H9 (cell line): ENCODE data around the gene IRF2BP1. TPM values are rescaled to one million over a fixed set of nuclear protein-coding genes. Genes with fewer than 3 reads are reported as not detected.

Experiments
- DNase-seq: peaks from one replicate; pipeline ENCODE4 v3.0.0-alpha.2; 2017
- H2AFZ ChIP-seq: one replicate; pipeline ENCODE4 v1.6.1; 2013; ENCODE audit warnings: mild to moderate bottlenecking, low read length, control low read depth, moderate library complexity
- H2AK5ac ChIP-seq: 2 replicates; pipeline ENCODE4 v1.6.1; 2013; ENCODE audit warnings: low read length, control low read depth, mixed read lengths; ENCODE audit not compliant: insufficient read length
- H2BK120ac ChIP-seq: one replicate; pipeline ENCODE4 v1.6.1; 2013; ENCODE audit warnings: low read depth, mild to moderate bottlenecking, low read length, control low read depth, inconsistent platforms; ENCODE audit not compliant: poor library complexity, severe bottlenecking
- H2BK12ac ChIP-seq: 2 replicates; pipeline ENCODE4 v1.6.1; 2013; ENCODE audit warnings: low read length, control low read depth, mixed read lengths, low read depth; ENCODE audit not compliant: insufficient read length
- H2BK15ac ChIP-seq: 2 replicates; pipeline ENCODE4 v1.6.1; 2013; ENCODE audit warnings: low read depth, low read length, control low read depth
- H2BK20ac ChIP-seq: one replicate; pipeline ENCODE4 v1.6.1; 2013; ENCODE audit warnings: low read depth, mild to moderate bottlenecking, low read length, control low read depth, inconsistent platforms; ENCODE audit not compliant: poor library complexity, severe bottlenecking
- H2BK5ac ChIP-seq: 2 replicates; pipeline ENCODE4 v1.6.1; 2013; ENCODE audit warnings: low read length, control low read depth, mixed read lengths; ENCODE audit not compliant: insufficient read length
- H3K14ac ChIP-seq: 2 replicates; pipeline ENCODE4 v1.6.1; 2013; ENCODE audit warnings: low read length, control low read depth; ENCODE audit not compliant: insufficient read depth
- H3K18ac ChIP-seq: 2 replicates; pipeline ENCODE4 v1.6.1; 2013; ENCODE audit warnings: low read depth, mild to moderate bottlenecking, mixed read lengths, low read length, control low read depth; ENCODE audit not compliant: insufficient read length
- H3K23ac ChIP-seq: 2 replicates; pipeline ENCODE4 v1.6.1; 2013; ENCODE audit warnings: low read length, control low read depth, mixed read lengths, low read depth; ENCODE audit not compliant: insufficient read length
- H3K23me2 ChIP-seq: 2 replicates; pipeline ENCODE4 v1.6.1; 2013; ENCODE audit warnings: low read depth, mild to moderate bottlenecking, mixed read lengths, low read length, control low read depth; ENCODE audit not compliant: insufficient read length, poor library complexity, severe bottlenecking
- H3K27ac ChIP-seq: 2 replicates; pipeline ENCODE4 v1.5.1; 2013; ENCODE audit warnings: low read length, control low read depth, mixed read lengths, low read depth; ENCODE audit not compliant: insufficient read length
- H3K27me3 ChIP-seq: 2 replicates; pipeline ENCODE4 v1.6.1; 2013; ENCODE audit warnings: low read length, control low read depth, inconsistent platforms; ENCODE audit not compliant: insufficient read depth
- H3K4ac ChIP-seq: 2 replicates; pipeline ENCODE4 v1.6.1; 2013; ENCODE audit warnings: low read depth, mild to moderate bottlenecking, control low read depth, inconsistent platforms, low read length, moderate library complexity
- H3K4me1 ChIP-seq: 2 replicates; pipeline ENCODE4 v1.6.1; 2013; ENCODE audit warnings: low read length, control low read depth, inconsistent platforms; ENCODE audit not compliant: insufficient read depth
- H3K4me2 ChIP-seq: 2 replicates; pipeline ENCODE4 v1.6.1; 2013; ENCODE audit warnings: low read length, control low read depth, mixed read lengths; ENCODE audit not compliant: insufficient read length, insufficient read depth
- H3K56ac ChIP-seq: 2 replicates; pipeline ENCODE4 v1.6.1; 2013; ENCODE audit warnings: low read depth, mild to moderate bottlenecking, mixed read lengths, low read length, control low read depth; ENCODE audit not compliant: insufficient read length
- H3K79me1 ChIP-seq: 2 replicates; pipeline ENCODE4 v1.6.1; 2013; ENCODE audit warnings: low read depth, mild to moderate bottlenecking, moderate library complexity, low read length, control low read depth, inconsistent platforms; ENCODE audit not compliant: insufficient read depth, poor library complexity, severe bottlenecking
- H3K79me2 ChIP-seq: 2 replicates; pipeline ENCODE4 v1.6.1; 2013; ENCODE audit warnings: low read length, control low read depth, inconsistent platforms; ENCODE audit not compliant: insufficient read depth
- H3K9ac ChIP-seq: 2 replicates; pipeline ENCODE4 v1.6.1; 2013; ENCODE audit warnings: low read length, control low read depth, mixed read lengths; ENCODE audit not compliant: insufficient read length; ENCODE audit errors: extremely low read depth
- H3K9me3 ChIP-seq: one replicate; pipeline ENCODE4 v1.6.1; 2013; ENCODE audit warnings: low read depth, low read length, inconsistent platforms; ENCODE audit not compliant: control insufficient read depth
- H3T11ph ChIP-seq: one replicate; pipeline ENCODE4 v1.6.1; 2013; ENCODE audit warnings: mild to moderate bottlenecking, low read length, control low read depth, inconsistent platforms
- H4K20me1 ChIP-seq: one replicate; pipeline ENCODE4 v1.6.1; 2013; ENCODE audit not compliant: control insufficient read depth, insufficient read length, insufficient read depth
- H4K5ac ChIP-seq: 2 replicates; pipeline ENCODE4 v1.6.1; 2013; ENCODE audit warnings: low read depth, mild to moderate bottlenecking, mixed read lengths, low read length, control low read depth; ENCODE audit not compliant: insufficient read length
- H4K8ac ChIP-seq: replicated peaks from 2 replicates; pipeline ENCODE4 v1.6.1; 2013; ENCODE audit warnings: low read length, control low read depth, mixed read lengths, low read depth; ENCODE audit not compliant: insufficient read length
- H4K91ac ChIP-seq: 2 replicates; pipeline ENCODE4 v1.6.1; 2013; ENCODE audit warnings: low read depth, mild to moderate bottlenecking, moderate library complexity, mixed read lengths, low read length, control low read depth; ENCODE audit not compliant: insufficient read length
- H3K27ac Mint-ChIP-seq, 3 experiments: 2 replicates in 2 of 3; 3 replicates in 1 of 3; pipeline ENCODE4 v1.8.0; 2020 to 2021; ENCODE audit warnings: mixed read lengths in 3 of 3, mild to moderate bottlenecking in 1 of 3, moderate library complexity in 1 of 3
- H3K27me3 Mint-ChIP-seq: 2 replicates; pipeline ENCODE4 v1.8.0; 2021; ENCODE audit warnings: low read depth, mild to moderate bottlenecking, moderate library complexity, mixed read lengths
- H3K36me3 Mint-ChIP-seq, 3 experiments: 2 replicates in 2 of 3; 3 replicates in 1 of 3; pipeline ENCODE4 v1.8.0; 2020 to 2021; ENCODE audit warnings: low read depth in 3 of 3, mixed read lengths in 3 of 3; ENCODE audit not compliant: insufficient read depth in 1 of 3
- H3K4me1 Mint-ChIP-seq, 2 experiments: 2 replicates each; pipeline ENCODE4 v1.8.0; 2020; ENCODE audit warnings: mixed read lengths in 2 of 2
- H3K4me3 Mint-ChIP-seq, 2 experiments: 2 replicates in 1 of 2; 3 replicates in 1 of 2; pipeline ENCODE4 v1.8.0; 2020 to 2021; ENCODE audit warnings: mild to moderate bottlenecking in 2 of 2, mixed read lengths in 2 of 2, moderate library complexity in 1 of 2
- H3K9me3 Mint-ChIP-seq, 2 experiments: 2 replicates in 1 of 2; 3 replicates in 1 of 2; pipeline ENCODE4 v1.8.0; 2020; ENCODE audit warnings: mild to moderate bottlenecking in 2 of 2, mixed read lengths in 2 of 2, moderate library complexity in 1 of 2
- CTCF ChIP-seq: fragments of 200-600 bp; sonication (generic); conservative IDR thresholded peaks from 3 replicates; pipeline ENCODE4 v1.8.0; 2021; ENCODE audit warnings: antibody characterized with exemption, mild to moderate bottlenecking
- WGBS: extraction: QIAGEN DNeasy Blood & Tissue Kit; methylation state at CpG from one replicate; pipeline ENCODE4 v1.1.7; 2013; ENCODE audit warnings: missing lambda C conversion rate, low lambda C conversion rate, mixed read lengths; ENCODE audit not compliant: insufficient read length; ENCODE audit errors: extremely low coverage; 5-methylcytosine and 5-hydroxymethylcytosine counted together
- total RNA-seq: library from RNA; stranded (reverse); gene quantifications from 2 replicates; pipeline ENCODE4 v1.2.1, GENCODE V29; 2021

The IRF2BP1 gene
- total RNA-seq, 1 experiment from 2014 or later = 28.2 TPM

- no peak overlapping the region for H2BK5ac ChIP-seq
- Mint-ChIP-seq H3K9me3 (no peaks in the 10 kb centered on the region), H3K36me3 (peaks cover 8 to 32% (median 25%) of the 10 kb centered on the region in 3 experiments; a peak in 6 of 7 replicates), H3K4me1 (peaks cover 18 to 38% of the 10 kb centered on the region in 2 experiments), H3K4me3 (no peak overlapping the region), H3K27ac (no peak overlapping the region; a peak in 1 of 7 replicates), H3K27me3 (no peaks in the 10 kb centered on the region; the same call in 1 of the 2 replicates)
- no peak overlapping the region for H3K4me2 ChIP-seq
- no peak overlapping the region for H3K14ac ChIP-seq
- no peak overlapping the region for H3K4ac ChIP-seq
- H3K23me2 ChIP-seq = peaks cover 3% of the 10 kb centered on the region
- no peak overlapping the region for H2AFZ ChIP-seq
- no CpG with 5 or more reads among the region's 34 CpGs for WGBS
- H3K79me1 ChIP-seq = no peaks in the 10 kb centered on the region
- no peak overlapping the region for H2BK20ac ChIP-seq
- no peak overlapping the region for H3K23ac ChIP-seq
- H3K27me3 ChIP-seq = no peaks in the 10 kb centered on the region
- H2BK120ac ChIP-seq = no peak overlapping the region
- H3K27ac ChIP-seq = no peak overlapping the region
- no peak overlapping the region for H4K8ac ChIP-seq
- H3K4me1 ChIP-seq = no peaks in the 10 kb centered on the region
- H2BK12ac ChIP-seq = no peak overlapping the region
- no peak overlapping the region for H4K91ac ChIP-seq
- H4K5ac ChIP-seq = no peak overlapping the region
- no peak for TF ChIP-seq CTCF
- H3T11ph ChIP-seq = no peak overlapping the region
- H3K79me2 ChIP-seq = peaks cover 2% of the 10 kb centered on the region; the same call in 1 of the 2 replicates
- H3K9me3 ChIP-seq = no peaks in the 10 kb centered on the region
- no peak overlapping the region for H2AK5ac ChIP-seq
- no peak overlapping the region for H3K18ac ChIP-seq
- no peak overlapping the region for H3K56ac ChIP-seq
- no peak overlapping the region for H3K9ac ChIP-seq
- no peak for DNase-seq
- no peak overlapping the region for H2BK15ac ChIP-seq
- peaks cover 3% of the 10 kb centered on the region for H4K20me1 ChIP-seq
These were observed 13.6 kb downstream of the IRF2BP1 start for GRCh38 chr19:45872095-45872919.
